DND-41 (cell line): ENCODE measurements around the gene C15orf62.

ENCODE experiments used
- EZH2 ChIP-seq: IDR thresholded peaks from 3 replicates; pipeline ENCODE4 v1.6.1; 2012; ENCODE audit warnings: borderline replicate concordance, low read depth, mild to moderate bottlenecking, moderate library complexity, low read length, inconsistent platforms; ENCODE audit not compliant: severe bottlenecking
- TF ChIP-seq, protein P1 (sequence below): IDR thresholded peaks from 2 replicates; pipeline ENCODE4 v1.5.1; 2012; ENCODE audit warnings: borderline replicate concordance, low read length, moderate library complexity, mild to moderate bottlenecking; ENCODE audit not compliant: poor library complexity, severe bottlenecking; ENCODE audit errors: extremely low read depth

DNA sequence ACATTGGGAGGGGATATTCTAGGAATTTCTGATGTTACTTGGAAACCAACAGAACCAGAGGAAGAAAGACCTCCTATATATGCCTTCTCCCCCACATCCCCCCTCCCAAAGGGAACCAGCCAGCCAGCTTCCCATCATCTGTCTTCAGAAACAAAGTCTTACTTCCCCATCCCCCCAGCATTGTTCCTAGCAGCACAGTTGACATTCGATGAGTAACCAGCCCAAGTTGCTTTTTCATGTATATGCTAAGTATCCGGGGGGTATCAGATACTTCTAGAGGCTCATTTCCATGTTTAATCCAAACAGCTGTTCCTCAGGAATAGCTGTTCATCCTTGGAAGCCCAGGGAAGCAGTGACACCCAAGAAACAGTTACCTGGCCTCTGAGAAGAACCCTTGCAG, 30.7 kb upstream of the C15orf62 start:
- TF ChIP-seq, protein P1, sequence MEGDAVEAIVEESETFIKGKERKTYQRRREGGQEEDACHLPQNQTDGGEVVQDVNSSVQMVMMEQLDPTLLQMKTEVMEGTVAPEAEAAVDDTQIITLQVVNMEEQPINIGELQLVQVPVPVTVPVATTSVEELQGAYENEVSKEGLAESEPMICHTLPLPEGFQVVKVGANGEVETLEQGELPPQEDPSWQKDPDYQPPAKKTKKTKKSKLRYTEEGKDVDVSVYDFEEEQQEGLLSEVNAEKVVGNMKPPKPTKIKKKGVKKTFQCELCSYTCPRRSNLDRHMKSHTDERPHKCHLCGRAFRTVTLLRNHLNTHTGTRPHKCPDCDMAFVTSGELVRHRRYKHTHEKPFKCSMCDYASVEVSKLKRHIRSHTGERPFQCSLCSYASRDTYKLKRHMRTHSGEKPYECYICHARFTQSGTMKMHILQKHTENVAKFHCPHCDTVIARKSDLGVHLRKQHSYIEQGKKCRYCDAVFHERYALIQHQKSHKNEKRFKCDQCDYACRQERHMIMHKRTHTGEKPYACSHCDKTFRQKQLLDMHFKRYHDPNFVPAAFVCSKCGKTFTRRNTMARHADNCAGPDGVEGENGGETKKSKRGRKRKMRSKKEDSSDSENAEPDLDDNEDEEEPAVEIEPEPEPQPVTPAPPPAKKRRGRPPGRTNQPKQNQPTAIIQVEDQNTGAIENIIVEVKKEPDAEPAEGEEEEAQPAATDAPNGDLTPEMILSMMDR: no peak
- TF ChIP-seq EZH2: no peak
